AG04449 (cell line): ENCODE data around the gene PAPSS2.

Source experiments
- CTCF ChIA-PET: fragments of 350-600 bp; formaldehyde crosslinking; extraction: SDS; loops from one replicate; lab custom pipeline; 2021; ENCODE audit warnings: antibody characterized with exemption; lab: Yijun Ruan, JAX
- POLR2A ChIA-PET: fragments of 400-600, 350-600 bp; formaldehyde crosslinking; extraction: SDS; loops from one replicate; lab custom pipeline; 2020; ENCODE audit warnings: antibody characterized with exemption, inconsistent platforms; lab: Yijun Ruan, JAX
- DNase-seq: peaks from one replicate; pipeline ENCODE4 v3.0.0-alpha.2; 2010; ENCODE audit warnings: low read depth, low spot score
- H3K4me3 ChIP-seq: 2 replicates; pipeline ENCODE4 v1.5.1; 2011; ENCODE audit warnings: low read depth, mild to moderate bottlenecking, control low read depth, low read length
- CTCF ChIP-seq: IDR thresholded peaks from one replicate; pipeline ENCODE4 v1.5.1; 2011; ENCODE audit warnings: mild to moderate bottlenecking, moderate library complexity, low read length, control low read depth, inconsistent platforms; ENCODE audit not compliant: insufficient read depth; ENCODE audit errors: missing control alignments

PAPSS2 gene

GRCh38 chr10:87765666-87766376 is 106.1 kb downstream of the PAPSS2 start:
- POLR2A ChIA-PET = no interaction called here
- CTCF ChIA-PET = no interaction called here
- no peak overlapping the region for H3K4me3 ChIP-seq
- TF ChIP-seq CTCF = no peak
- no peak for DNase-seq

GRCh38 chr10:87767253-87767652 is 107.6 kb downstream of the PAPSS2 start:
- POLR2A ChIA-PET = no interaction called here
- H3K4me3 ChIP-seq = no peak overlapping the region
- CTCF ChIA-PET = no interaction called here
- TF ChIP-seq CTCF = no peak
- no peak for DNase-seq

- no peak overlapping the region for H3K4me3 ChIP-seq
- TF ChIP-seq CTCF = peak; percentile 11
- POLR2A ChIA-PET = no interaction called here
- no peak for DNase-seq
- CTCF ChIA-PET = interaction anchor here (0.9 to 4.9 kb wide), 10 partner anchors 11 to 319 kb away, joined by 3 to 27 read pairs (median 3); no protein-coding TSS in a partner anchor
These were observed 112.3 kb downstream of the PAPSS2 start for GRCh38 chr10:87771871-87772500.

GRCh38 chr10:87775766-87776165 is 116.1 kb downstream of the PAPSS2 start:
- TF ChIP-seq CTCF = no peak
- ChIA-PET CTCF (no interaction called here), POLR2A (interaction anchor here (0.7 kb wide), 1 partner anchor 212 kb away, joined by 3 read pairs; no protein-coding TSS in a partner anchor)
- H3K4me3 ChIP-seq = no peak overlapping the region
- no peak for DNase-seq

- POLR2A ChIA-PET = interaction anchor here (0.7 kb wide), 1 partner anchor 212 kb away, joined by 3 read pairs; no protein-coding TSS in a partner anchor
- no peak for TF ChIP-seq CTCF
- no peak for DNase-seq
- H3K4me3 ChIP-seq = no peak overlapping the region
- CTCF ChIA-PET = interaction anchor here (1.0 kb wide), 1 partner anchor 243 kb away, joined by 3 read pairs; no protein-coding TSS in a partner anchor
These were observed 116.7 kb downstream of the PAPSS2 start for GRCh38 chr10:87776328-87776727.

GRCh38 chr10:87781545-87781944 is 121.9 kb downstream of the PAPSS2 start:
- CTCF ChIA-PET = interaction anchor here (2.2 kb wide), 1 partner anchor 8 kb away, joined by 7 read pairs; no protein-coding TSS in a partner anchor
- POLR2A ChIA-PET = no interaction called here
- no peak for DNase-seq
- no peak for TF ChIP-seq CTCF
- H3K4me3 ChIP-seq = no peak overlapping the region
